GM21447 (cell line): ENCODE results near the gene DCP2.

Source experiments
- ATAC-seq: cut with Tn5 transposase; IDR thresholded peaks from one replicate; pipeline ENCODE4 v1.9.1; 2021; ENCODE audit not compliant: unreplicated experiment

Gene DCP2

GRCh38 chr5:112965733-112966306 lies 10.8 kb upstream of the DCP2 start:
- ATAC-seq = no peak

- ATAC-seq = no peak
Measured at GRCh38 chr5:112967520-112968083, 9.0 kb upstream of the DCP2 start.

- ATAC-seq = no peak
Measured at GRCh38 chr5:112968411-112969106, 8.0 kb upstream of the DCP2 start.

GRCh38 chr5:112971276-112971675 lies 5.3 kb upstream of the DCP2 start:
- ATAC-seq = no peak

GRCh38 chr5:112973036-112973435 lies 3.6 kb upstream of the DCP2 start:
- ATAC-seq = no peak

GRCh38 chr5:112973904-112974303 lies 2.7 kb upstream of the DCP2 start:
- no peak for ATAC-seq

- ATAC-seq = no peak
Measured at GRCh38 chr5:112974901-112975300, 1.7 kb upstream of the DCP2 start.

GRCh38 chr5:112975721-112976431 lies 722 bp upstream of the DCP2 start:
- ATAC-seq = peak; percentile 21

GRCh38 chr5:112977440-112977861 lies 853 bp downstream of the DCP2 start:
- ATAC-seq = no peak

GRCh38 chr5:112978836-112979235 lies 2.2 kb downstream of the DCP2 start:
- no peak for ATAC-seq

- ATAC-seq = no peak
Measured at GRCh38 chr5:112979723-112980122, 3.1 kb downstream of the DCP2 start.

- no peak for ATAC-seq
Measured at GRCh38 chr5:112983363-112983762, 6.8 kb downstream of the DCP2 start.

GRCh38 chr5:112986224-112986623 lies 9.6 kb downstream of the DCP2 start:
- ATAC-seq = no peak

GRCh38 chr5:112995764-112996618 lies 19.4 kb downstream of the DCP2 start:
- ATAC-seq = peak; percentile 84

- ATAC-seq = no peak
Measured at GRCh38 chr5:112996830-112997374, 20.3 kb downstream of the DCP2 start.

- ATAC-seq = no peak
Measured at GRCh38 chr5:112998296-112998695, 21.7 kb downstream of the DCP2 start.

- ATAC-seq = no peak
Measured at GRCh38 chr5:113000466-113000865, 23.9 kb downstream of the DCP2 start.

GRCh38 chr5:113002423-113002822 lies 25.8 kb downstream of the DCP2 start:
- no peak for ATAC-seq

GRCh38 chr5:113003763-113004162 lies 27.2 kb downstream of the DCP2 start:
- ATAC-seq = no peak

GRCh38 chr5:113005454-113005853 lies 28.9 kb downstream of the DCP2 start:
- ATAC-seq = no peak
